HG03354 (cell line): ENCODE measurements around the gene U2SURP.

ENCODE experiments used
- ATAC-seq: cut with Tn5 transposase; IDR thresholded peaks from one replicate; pipeline ENCODE4 v1.9.1; 2021; ENCODE audit warnings: mild to moderate bottlenecking; ENCODE audit not compliant: unreplicated experiment, poor library complexity, severe bottlenecking

U2SURP gene

GRCh38 chr3:143090976-143091837 lies 89.8 kb downstream of the U2SURP start:
- ATAC-seq, result no peak

GRCh38 chr3:143092191-143092590 lies 90.8 kb downstream of the U2SURP start:
- ATAC-seq, result no peak

- ATAC-seq, result no peak
Measured at GRCh38 chr3:143095813-143096212, 94.4 kb downstream of the U2SURP start.

- ATAC-seq, result no peak
Measured at GRCh38 chr3:143098032-143098764, 96.8 kb downstream of the U2SURP start.

GRCh38 chr3:143099210-143099609 lies 97.8 kb downstream of the U2SURP start:
- ATAC-seq, result no peak

- ATAC-seq, result no peak
Measured at GRCh38 chr3:143099690-143100089, 98.3 kb downstream of the U2SURP start.

- ATAC-seq, result no peak
Measured at GRCh38 chr3:143100451-143100850, 99.1 kb downstream of the U2SURP start.

GRCh38 chr3:143101792-143102381 lies 100.5 kb downstream of the U2SURP start:
- ATAC-seq, result no peak

- ATAC-seq, result no peak
Measured at GRCh38 chr3:143103652-143104051, 102.3 kb downstream of the U2SURP start.

GRCh38 chr3:143105170-143105569 lies 103.8 kb downstream of the U2SURP start:
- no peak for ATAC-seq

- ATAC-seq, result no peak
Measured at GRCh38 chr3:143109861-143110260, 108.5 kb downstream of the U2SURP start.
